Astrocyte (in vitro differentiated cells and primary cell): ENCODE data around the gene TMEM170B. TPM values are rescaled to one million over a fixed set of nuclear protein-coding genes. Genes with fewer than 3 reads are reported as not detected.
A peak's percentile ranks its signal among the peaks of the same experiment; 100 is the strongest.

ENCODE experiments used
- DNase-seq: peaks from one replicate; pipeline ENCODE4 v3.0.0-alpha.2; 2010; ENCODE audit warnings: low read depth
- FAIRE-seq: peaks from 2 replicates; lab custom pipeline; 2011; peaks lifted over from hg19 to GRCh38; lab: Jason Lieb, UNC
- H2AFZ ChIP-seq: 2 replicates; pipeline ENCODE4 v1.6.0; 2012; ENCODE audit warnings: low read depth, low read length, inconsistent platforms
- H3K27ac ChIP-seq: 2 replicates; pipeline ENCODE4 v1.5.1; 2011; ENCODE audit warnings: low read depth, low read length, inconsistent platforms
- H3K27me3 ChIP-seq: 2 replicates; pipeline ENCODE4 v1.6.0; 2011; ENCODE audit warnings: low read length, inconsistent platforms; ENCODE audit not compliant: insufficient read depth
- H3K36me3 ChIP-seq: 2 replicates; pipeline ENCODE4 v1.5.1; 2011; ENCODE audit warnings: low read length, inconsistent platforms; ENCODE audit not compliant: insufficient read depth
- H3K4me1 ChIP-seq: 2 replicates; pipeline ENCODE4 v1.5.1; 2011; ENCODE audit warnings: low read length, inconsistent platforms; ENCODE audit not compliant: insufficient read depth
- H3K4me2 ChIP-seq: 2 replicates; pipeline ENCODE4 v1.6.0; 2012; ENCODE audit warnings: low read length, inconsistent platforms
- H3K4me3 ChIP-seq: 2 replicates; pipeline ENCODE4 v1.5.1; 2011; ENCODE audit warnings: low read depth, mild to moderate bottlenecking, low read length, inconsistent platforms; ENCODE audit not compliant: insufficient read depth
- H3K79me2 ChIP-seq: 2 replicates; pipeline ENCODE4 v1.6.0; 2012; ENCODE audit warnings: mild to moderate bottlenecking, low read length, inconsistent platforms; ENCODE audit not compliant: insufficient read depth
- H3K9ac ChIP-seq: 2 replicates; pipeline ENCODE4 v1.6.0; 2012; ENCODE audit warnings: mild to moderate bottlenecking, low read length, inconsistent platforms
- H3K9me3 ChIP-seq: 2 replicates; pipeline ENCODE4 v1.5.1; 2012; ENCODE audit warnings: low read depth, mild to moderate bottlenecking, low read length, inconsistent platforms; ENCODE audit not compliant: insufficient read depth
- H4K20me1 ChIP-seq: 2 replicates; pipeline ENCODE4 v1.6.0; 2012; ENCODE audit warnings: low read length, inconsistent platforms; ENCODE audit not compliant: insufficient read depth
- H3K27ac Mint-ChIP-seq: one replicate; pipeline ENCODE4 v1.8.0; 2021; ENCODE audit warnings: mild to moderate bottlenecking, mixed read lengths; ENCODE audit not compliant: unreplicated experiment
- H3K27me3 Mint-ChIP-seq: one replicate; pipeline ENCODE4 v1.8.0; 2021; ENCODE audit warnings: low read depth, mixed read lengths; ENCODE audit not compliant: unreplicated experiment
- H3K36me3 Mint-ChIP-seq: one replicate; pipeline ENCODE4 v1.8.0; 2021; ENCODE audit warnings: low read depth, mixed read lengths; ENCODE audit not compliant: unreplicated experiment
- H3K4me1 Mint-ChIP-seq: one replicate; pipeline ENCODE4 v1.8.0; 2021; ENCODE audit warnings: low read depth, mixed read lengths; ENCODE audit not compliant: unreplicated experiment
- H3K4me3 Mint-ChIP-seq: one replicate; pipeline ENCODE4 v1.8.0; 2021; ENCODE audit warnings: mild to moderate bottlenecking, moderate library complexity, mixed read lengths; ENCODE audit not compliant: unreplicated experiment
- H3K9me3 Mint-ChIP-seq: one replicate; pipeline ENCODE4 v1.8.0; 2021; ENCODE audit warnings: mild to moderate bottlenecking, mixed read lengths; ENCODE audit not compliant: unreplicated experiment
- EZH2 ChIP-seq: IDR thresholded peaks from 2 replicates; pipeline ENCODE4 v1.6.1; 2012; ENCODE audit warnings: mild to moderate bottlenecking, low read length, inconsistent platforms; ENCODE audit not compliant: insufficient read depth
- total RNA-seq: library from RNA; stranded (reverse); gene quantifications from 2 replicates; pipeline ENCODE4 v1.2.1, GENCODE V29; 2021
- TF ChIP-seq, protein P1 (sequence below): IDR thresholded peaks from 2 replicates; pipeline ENCODE4 v1.5.1; 2011; ENCODE audit warnings: low read depth, mild to moderate bottlenecking, inconsistent platforms, low read length, moderate library complexity; ENCODE audit not compliant: insufficient read depth

TMEM170B gene
- total RNA-seq, 1 donor from 2014 or later: 2.5 TPM

DNA sequence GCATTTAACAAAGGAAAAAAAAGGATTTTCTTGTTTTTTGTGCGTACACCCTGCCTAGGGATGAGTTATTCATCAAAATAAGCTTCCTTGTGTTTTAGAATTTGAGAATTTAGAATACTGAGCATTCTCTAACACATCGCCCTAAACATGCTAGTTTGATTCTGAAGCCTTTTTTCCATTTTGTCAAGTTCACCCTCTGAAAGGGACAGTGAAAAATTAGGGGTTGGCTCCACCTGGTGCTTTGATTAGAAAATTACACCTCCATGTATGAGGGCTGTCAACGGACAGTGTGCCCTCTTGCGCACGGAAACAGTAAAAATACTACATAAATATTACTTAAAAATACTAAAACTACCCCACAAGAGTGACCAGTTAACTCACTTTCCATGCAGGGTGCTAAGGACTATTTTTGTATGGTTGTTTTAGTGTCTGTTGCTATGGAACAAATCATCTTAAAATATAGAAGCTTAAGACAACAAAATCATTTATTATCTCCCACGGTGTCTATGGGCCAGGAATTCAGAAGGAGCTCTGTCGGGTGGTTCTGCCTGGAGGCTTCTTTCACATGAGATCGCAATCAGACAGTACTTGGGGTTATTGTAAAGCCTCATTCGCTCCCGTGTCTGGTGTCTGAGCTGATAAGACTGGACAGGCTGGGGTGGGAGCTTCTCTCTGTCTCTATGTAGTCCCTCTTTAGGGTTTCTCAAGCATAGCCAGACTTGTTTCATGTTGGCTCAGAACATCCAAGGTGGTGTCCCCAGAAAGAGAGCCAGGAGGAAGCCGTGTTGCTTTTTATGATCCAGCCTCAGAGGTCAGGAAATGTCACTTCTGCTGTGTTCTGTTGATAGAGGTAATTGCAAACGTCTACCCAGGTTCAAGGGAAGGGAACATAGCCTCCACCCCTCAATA is 41.1 kb upstream of the TMEM170B start:
- H3K27ac ChIP-seq: peak overlapping the region; percentile 30
- no peaks in the 10 kb centered on the region for H3K27me3 ChIP-seq
- no peaks in the 10 kb centered on the region for H4K20me1 ChIP-seq
- Mint-ChIP-seq H3K9me3 (no peaks in the 10 kb centered on the region), H3K27me3 (no peaks in the 10 kb centered on the region), H3K36me3 (no peaks in the 10 kb centered on the region), H3K4me3 (no peak overlapping the region), H3K4me1 (peaks cover 23% of the 10 kb centered on the region), H3K27ac (peak overlapping the region; percentile 29)
- no peak for FAIRE-seq
- H3K36me3 ChIP-seq: no peaks in the 10 kb centered on the region
- DNase-seq: peak; percentile 49
- no peak for TF ChIP-seq EZH2
- TF ChIP-seq, protein P1, sequence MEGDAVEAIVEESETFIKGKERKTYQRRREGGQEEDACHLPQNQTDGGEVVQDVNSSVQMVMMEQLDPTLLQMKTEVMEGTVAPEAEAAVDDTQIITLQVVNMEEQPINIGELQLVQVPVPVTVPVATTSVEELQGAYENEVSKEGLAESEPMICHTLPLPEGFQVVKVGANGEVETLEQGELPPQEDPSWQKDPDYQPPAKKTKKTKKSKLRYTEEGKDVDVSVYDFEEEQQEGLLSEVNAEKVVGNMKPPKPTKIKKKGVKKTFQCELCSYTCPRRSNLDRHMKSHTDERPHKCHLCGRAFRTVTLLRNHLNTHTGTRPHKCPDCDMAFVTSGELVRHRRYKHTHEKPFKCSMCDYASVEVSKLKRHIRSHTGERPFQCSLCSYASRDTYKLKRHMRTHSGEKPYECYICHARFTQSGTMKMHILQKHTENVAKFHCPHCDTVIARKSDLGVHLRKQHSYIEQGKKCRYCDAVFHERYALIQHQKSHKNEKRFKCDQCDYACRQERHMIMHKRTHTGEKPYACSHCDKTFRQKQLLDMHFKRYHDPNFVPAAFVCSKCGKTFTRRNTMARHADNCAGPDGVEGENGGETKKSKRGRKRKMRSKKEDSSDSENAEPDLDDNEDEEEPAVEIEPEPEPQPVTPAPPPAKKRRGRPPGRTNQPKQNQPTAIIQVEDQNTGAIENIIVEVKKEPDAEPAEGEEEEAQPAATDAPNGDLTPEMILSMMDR: peak; percentile 88
- H3K4me2 ChIP-seq: peak overlapping the region; percentile 43
- H3K4me3 ChIP-seq: no peak overlapping the region
- H3K9me3 ChIP-seq: no peaks in the 10 kb centered on the region
- peak overlapping the region; percentile 59 for H3K9ac ChIP-seq
- no peaks in the 10 kb centered on the region for H3K79me2 ChIP-seq
- H2AFZ ChIP-seq: peak overlapping the region; percentile 24
- H3K4me1 ChIP-seq: peaks cover 10% of the 10 kb centered on the region

GRCh38 chr6:11497107-11497506 is 40.4 kb upstream of the TMEM170B start:
- no peak overlapping the region for H2AFZ ChIP-seq
- no peak for DNase-seq
- no peaks in the 10 kb centered on the region for H3K9me3 Mint-ChIP-seq
- H3K9me3 ChIP-seq: no peaks in the 10 kb centered on the region
- no peaks in the 10 kb centered on the region for H3K27me3 Mint-ChIP-seq
- no peak overlapping the region for H3K4me3 ChIP-seq
- no peak overlapping the region for H3K4me3 Mint-ChIP-seq
- no peaks in the 10 kb centered on the region for H3K36me3 ChIP-seq
- TF ChIP-seq, protein P1: no peak
- TF ChIP-seq EZH2: no peak
- no peak overlapping the region for H3K4me2 ChIP-seq
- H3K27ac ChIP-seq: no peak overlapping the region
- H3K79me2 ChIP-seq: no peaks in the 10 kb centered on the region
- H3K27me3 ChIP-seq: no peaks in the 10 kb centered on the region
- H3K4me1 Mint-ChIP-seq: peaks cover 23% of the 10 kb centered on the region
- H4K20me1 ChIP-seq: no peaks in the 10 kb centered on the region
- H3K27ac Mint-ChIP-seq: no peak overlapping the region
- H3K9ac ChIP-seq: no peak overlapping the region
- no peaks in the 10 kb centered on the region for H3K36me3 Mint-ChIP-seq
- H3K4me1 ChIP-seq: peaks cover 10% of the 10 kb centered on the region
- no peak for FAIRE-seq

GRCh38 chr6:11497881-11498280 is 39.7 kb upstream of the TMEM170B start:
- no peaks in the 10 kb centered on the region for H3K36me3 Mint-ChIP-seq
- Histone ChIP-seq H3K9ac (no peak overlapping the region), H2AFZ (no peak overlapping the region), H3K9me3 (no peaks in the 10 kb centered on the region), H3K4me1 (peaks cover 10% of the 10 kb centered on the region), H3K36me3 (no peaks in the 10 kb centered on the region), H3K27ac (no peak overlapping the region), H3K4me2 (no peak overlapping the region), H4K20me1 (no peaks in the 10 kb centered on the region), H3K27me3 (no peaks in the 10 kb centered on the region), H3K79me2 (no peaks in the 10 kb centered on the region), H3K4me3 (no peak overlapping the region)
- peaks cover 23% of the 10 kb centered on the region for H3K4me1 Mint-ChIP-seq
- no peak for FAIRE-seq
- no peak for DNase-seq
- no peak overlapping the region for H3K27ac Mint-ChIP-seq
- no peak for TF ChIP-seq EZH2
- TF ChIP-seq, protein P1: no peak
- H3K27me3 Mint-ChIP-seq: no peaks in the 10 kb centered on the region
- no peaks in the 10 kb centered on the region for H3K9me3 Mint-ChIP-seq
- H3K4me3 Mint-ChIP-seq: peak overlapping the region; percentile 20
